GM23338 (cell line): Measurements from ENCODE around the gene HMGCLL1. TPM values are rescaled to one million over a fixed set of nuclear protein-coding genes. Genes with fewer than 3 reads are reported as not detected.

Experiments
- ATAC-seq: fragments of 200-7000 bp; cut with Tn5 transposase; 3 replicates; pipeline ENCODE4 v1.9.1; 2020
- DNase-seq: peaks from one replicate; pipeline ENCODE4 v3.0.0-alpha.2; 2015; ENCODE audit warnings: low spot score
- H2AFZ ChIP-seq: fragments of 200-600 bp; sonication (generic); 2 replicates; pipeline ENCODE4 v1.8.0; 2016; ENCODE audit warnings: antibody characterized with exemption, mild to moderate bottlenecking, moderate library complexity
- H3F3A ChIP-seq: fragments of 200-600 bp; sonication (generic); replicated peaks from 2 replicates; pipeline ENCODE4 v1.8.0; 2017; ENCODE audit warnings: antibody characterized with exemption, mixed run types, low read depth
- H3K27ac ChIP-seq: fragments of 200-600 bp; sonication (generic); 2 replicates; pipeline ENCODE4 v1.6.1; 2016; ENCODE audit warnings: low read depth
- H3K27me3 ChIP-seq: fragments of 200-600 bp; sonication (generic); 2 replicates; pipeline ENCODE4 v1.8.0; 2016; ENCODE audit warnings: mild to moderate bottlenecking, mixed run types, moderate library complexity; ENCODE audit not compliant: insufficient read depth
- H3K36me3 ChIP-seq: fragments of 200-600 bp; sonication (generic); 2 replicates; pipeline ENCODE4 v1.8.0; 2016; ENCODE audit warnings: mild to moderate bottlenecking; ENCODE audit not compliant: insufficient read depth
- H3K4me1 ChIP-seq: fragments of 200-600 bp; sonication (generic); 2 replicates; pipeline ENCODE4 v1.8.0; 2016; ENCODE audit warnings: mild to moderate bottlenecking, moderate library complexity; ENCODE audit not compliant: insufficient read depth
- H3K4me2 ChIP-seq: fragments of 200-600 bp; sonication (generic); 2 replicates; pipeline ENCODE4 v1.7.1; 2017; ENCODE audit warnings: mixed run types
- H3K4me3 ChIP-seq: fragments of 200-600 bp; sonication (generic); 2 replicates; pipeline ENCODE4 v1.6.1; 2016; ENCODE audit warnings: mixed run types
- H3K79me2 ChIP-seq: fragments of 200-600 bp; sonication (generic); replicated peaks from 2 replicates; pipeline ENCODE4 v1.8.0; 2017; ENCODE audit warnings: mild to moderate bottlenecking; ENCODE audit not compliant: insufficient read depth
- H3K9me2 ChIP-seq: fragments of 200-600 bp; sonication (generic); 2 replicates; pipeline ENCODE4 v1.8.0; 2017; ENCODE audit not compliant: insufficient read depth
- H4K20me1 ChIP-seq: fragments of 200-600 bp; sonication (generic); replicated peaks from 2 replicates; pipeline ENCODE4 v1.8.0; 2017; ENCODE audit warnings: mild to moderate bottlenecking; ENCODE audit not compliant: insufficient read depth
- H3K27ac Mint-ChIP-seq: 2 replicates; pipeline ENCODE4 v1.8.0; 2020; ENCODE audit warnings: inconsistent platforms, mild to moderate bottlenecking, moderate library complexity, mixed read lengths
- H3K27me3 Mint-ChIP-seq: 3 replicates; pipeline ENCODE4 v1.8.0; 2022; ENCODE audit warnings: low read depth, mild to moderate bottlenecking, moderate library complexity, mixed read lengths, inconsistent platforms; ENCODE audit not compliant: insufficient read depth, poor library complexity
- H3K36me3 Mint-ChIP-seq: 3 replicates; pipeline ENCODE4 v1.8.0; 2021; ENCODE audit warnings: low read depth, mild to moderate bottlenecking, inconsistent platforms, moderate library complexity, mixed read lengths
- H3K4me1 Mint-ChIP-seq: 3 replicates; pipeline ENCODE4 v1.8.0; 2020; ENCODE audit warnings: mild to moderate bottlenecking, inconsistent platforms, mixed read lengths
- H3K4me3 Mint-ChIP-seq: 3 replicates; pipeline ENCODE4 v1.8.0; 2021; ENCODE audit warnings: moderate library complexity, mild to moderate bottlenecking, inconsistent platforms, mixed read lengths
- H3K9me3 Mint-ChIP-seq: 3 replicates; pipeline ENCODE4 v1.8.0; 2020; ENCODE audit warnings: moderate library complexity, mild to moderate bottlenecking, inconsistent platforms, mixed read lengths
- CREB1 ChIP-seq: fragments of 250-450 bp; sonication (Bioruptor Pico); IDR thresholded peaks from 2 replicates; pipeline ENCODE4 v1.5.0; 2020; ENCODE audit warnings: low read depth, mild to moderate bottlenecking, moderate library complexity
- EZH2phosphoT487 ChIP-seq: fragments of 200-600 bp; sonication (generic); IDR thresholded peaks from one replicate; pipeline ENCODE4 v1.8.1; 2018; ENCODE audit warnings: antibody characterized with exemption; ENCODE audit not compliant: unreplicated experiment
- JUNB ChIP-seq: IDR thresholded peaks from one replicate; pipeline ENCODE4 v1.6.1; 2016; ENCODE audit warnings: antibody characterized with exemption; ENCODE audit not compliant: unreplicated experiment
- POLR2AphosphoS5 ChIP-seq: IDR thresholded peaks from 2 replicates; pipeline ENCODE4 v1.6.1; 2016; ENCODE audit warnings: antibody characterized with exemption, low read depth
- ZNF114 ChIP-seq: fragments of 250-450 bp; sonication (Bioruptor Pico); IDR thresholded peaks from 2 replicates; pipeline ENCODE4 v1.5.0; 2020; ENCODE audit warnings: mild to moderate bottlenecking, moderate library complexity
- ZNF331 ChIP-seq: fragments of 250-450 bp; sonication (Bioruptor Pico); IDR thresholded peaks from 2 replicates; pipeline ENCODE4 v1.5.0; 2020; ENCODE audit warnings: low read depth, mild to moderate bottlenecking, moderate library complexity
- ZNF462 ChIP-seq: fragments of 250-450 bp; sonication (Bioruptor Pico); IDR thresholded peaks from 2 replicates; pipeline ENCODE4 v1.5.0; 2020; ENCODE audit warnings: mild to moderate bottlenecking, moderate library complexity
- polyA plus RNA-seq: library from polyadenylated mRNA; unstranded; fragments of >200 nt; fragmentation: Nextera tagmentation; extraction: Ambion mirVana; gene quantifications from 2 replicates; pipeline ENCODE4 v1.2.1, GENCODE V29; 2016
- total RNA-seq: library from RNA; depleted of rRNA; stranded (reverse); fragments of >200 nt; shearing (Covaris generic); gene quantifications from 2 replicates; pipeline ENCODE4 v1.2.3, GENCODE V29; 2014
- TF ChIP-seq, protein P1 (sequence below), 2 experiments: fragments of 200-600 bp in 1 of 2; sonication (generic) in 1 of 2; conservative IDR thresholded peaks; 2 replicates each; pipeline versions ENCODE4 v1.5.1 to v1.6.1; 2016 to 2017; ENCODE audit warnings: antibody characterized with exemption in 2 of 2, low read depth in 2 of 2, mild to moderate bottlenecking in 2 of 2, moderate library complexity in 1 of 2

The HMGCLL1 gene
- total and polyA plus RNA-seq, 2 experiments from 2014 or later, result 0.24 TPM; not detected in 1

DNA sequence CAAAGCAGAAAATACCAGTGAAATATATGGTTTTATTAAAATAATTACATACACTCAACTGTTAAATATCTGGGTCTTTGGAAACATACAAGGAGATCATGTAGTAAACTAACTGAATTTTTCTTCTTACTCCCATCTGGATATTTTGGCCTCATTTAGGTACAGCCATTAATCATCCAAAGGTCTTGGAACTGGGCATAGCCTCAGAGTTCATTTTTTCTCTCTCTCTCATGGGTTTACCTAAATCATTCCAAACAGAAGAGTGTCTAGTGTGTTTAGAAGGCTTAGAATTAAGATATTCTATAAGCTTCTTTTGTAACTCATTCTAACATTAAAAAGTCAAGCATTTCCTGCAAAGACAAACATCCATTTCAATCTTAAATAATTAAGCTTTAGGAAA, 79.4 kb downstream of the HMGCLL1 start (continued):
- no peak for TF ChIP-seq ZNF462 (CRISPR knock-in tag)
- TF ChIP-seq EZH2phosphoT487, result no peak
- TF ChIP-seq JUNB, result no peak
- TF ChIP-seq CREB1, result no peak
- no peak for TF ChIP-seq ZNF331 (CRISPR knock-in tag)
- no peak for TF ChIP-seq POLR2AphosphoS5
- TF ChIP-seq ZNF114 (CRISPR knock-in tag), result no peak

- ATAC-seq (peak; percentile 55), DNase-seq (peak; percentile 42)
- H3K79me2 ChIP-seq, result no peaks in the 10 kb centered on the region
- Mint-ChIP-seq H3K9me3 (no peaks in the 10 kb centered on the region), H3K27ac (peak overlapping the region; percentile 76), H3K36me3 (no peaks in the 10 kb centered on the region), H3K27me3 (no peaks in the 10 kb centered on the region), H3K4me3 (no peak overlapping the region), H3K4me1 (peaks cover 7% of the 10 kb centered on the region)
- no peak overlapping the region for H3K4me2 ChIP-seq
- H3K36me3 ChIP-seq, result no peaks in the 10 kb centered on the region
- no peaks in the 10 kb centered on the region for H4K20me1 ChIP-seq
- H3K4me1 ChIP-seq, result no peaks in the 10 kb centered on the region
- H3K9me2 ChIP-seq, result no peaks in the 10 kb centered on the region
- H3K27ac ChIP-seq, result no peak overlapping the region
- no peak overlapping the region for H3K4me3 ChIP-seq
- no peaks in the 10 kb centered on the region for H3K27me3 ChIP-seq
- no peak overlapping the region for H2AFZ ChIP-seq
- no peaks in the 10 kb centered on the region for H3F3A ChIP-seq
- TF ChIP-seq ZNF462 (CRISPR knock-in tag), result 0 out of 2 replicates have a peak, but pooled peaks have one; percentile 42
- TF ChIP-seq, protein P1, sequence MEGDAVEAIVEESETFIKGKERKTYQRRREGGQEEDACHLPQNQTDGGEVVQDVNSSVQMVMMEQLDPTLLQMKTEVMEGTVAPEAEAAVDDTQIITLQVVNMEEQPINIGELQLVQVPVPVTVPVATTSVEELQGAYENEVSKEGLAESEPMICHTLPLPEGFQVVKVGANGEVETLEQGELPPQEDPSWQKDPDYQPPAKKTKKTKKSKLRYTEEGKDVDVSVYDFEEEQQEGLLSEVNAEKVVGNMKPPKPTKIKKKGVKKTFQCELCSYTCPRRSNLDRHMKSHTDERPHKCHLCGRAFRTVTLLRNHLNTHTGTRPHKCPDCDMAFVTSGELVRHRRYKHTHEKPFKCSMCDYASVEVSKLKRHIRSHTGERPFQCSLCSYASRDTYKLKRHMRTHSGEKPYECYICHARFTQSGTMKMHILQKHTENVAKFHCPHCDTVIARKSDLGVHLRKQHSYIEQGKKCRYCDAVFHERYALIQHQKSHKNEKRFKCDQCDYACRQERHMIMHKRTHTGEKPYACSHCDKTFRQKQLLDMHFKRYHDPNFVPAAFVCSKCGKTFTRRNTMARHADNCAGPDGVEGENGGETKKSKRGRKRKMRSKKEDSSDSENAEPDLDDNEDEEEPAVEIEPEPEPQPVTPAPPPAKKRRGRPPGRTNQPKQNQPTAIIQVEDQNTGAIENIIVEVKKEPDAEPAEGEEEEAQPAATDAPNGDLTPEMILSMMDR (conservative IDR thresholded peaks at IDR 0.05; ENCODE audit: low read depth in 2 of 2), result peak in 1 of 2 experiments; percentile 19; a peak in 2 of 4 replicates
Observed at GRCh38 chr6:55497694-55498093, 81.3 kb downstream of the HMGCLL1 start.
